K562 (cell line): ENCODE data around the gene LPAR3. TPM values are rescaled to one million over a fixed set of nuclear protein-coding genes. Genes with fewer than 3 reads are reported as not detected.

Source experiments
- COPS2 ChIP-seq: fragments of 450-650 bp; conservative IDR thresholded peaks from 2 replicates; pipeline ENCODE4 v1.6.1; 2016; ENCODE audit warnings: mild to moderate bottlenecking, moderate library complexity
- DDX20 ChIP-seq: fragments of 450-650 bp; IDR thresholded peaks from 2 replicates; pipeline ENCODE4 v1.6.1; 2016; ENCODE audit warnings: missing genetic modification characterization, low read depth, mild to moderate bottlenecking, missing compliant biosample characterization, moderate library complexity
- KDM2B ChIP-seq: fragments of 250-450 bp; sonication (Bioruptor Pico); IDR thresholded peaks from 2 replicates; pipeline ENCODE4 v1.8.0; 2021; ENCODE audit warnings: mild to moderate bottlenecking, moderate library complexity
- PHF20 ChIP-seq: fragments of 450-650 bp; IDR thresholded peaks from 2 replicates; pipeline ENCODE4 v1.6.1; 2018; ENCODE audit not compliant: partially characterized antibody
- RBBP5 ChIP-seq: fragments of 200-600 bp; sonication (generic); IDR thresholded peaks from 2 replicates; pipeline ENCODE4 v1.6.1; 2012; ENCODE audit warnings: borderline replicate concordance, mild to moderate bottlenecking, low read length, control low read depth, inconsistent platforms; ENCODE audit not compliant: insufficient read depth, poor library complexity, severe bottlenecking
- RBM17 ChIP-seq: fragments of 200-400 bp; formaldehyde crosslinking; IDR thresholded peaks from 2 replicates; pipeline ENCODE4 v1.6.1; 2017; ENCODE audit warnings: low read depth, mild to moderate bottlenecking, low read length, borderline replicate concordance
- RBM22 ChIP-seq: fragments of 200-400 bp; formaldehyde crosslinking; IDR thresholded peaks from 2 replicates; pipeline ENCODE4 v1.6.1; 2018; ENCODE audit warnings: low read length, low read depth; ENCODE audit not compliant: poor library complexity, severe bottlenecking
- STAG1 ChIP-seq: sonication (generic); formaldehyde crosslinking; IDR thresholded peaks from 2 replicates; pipeline ENCODE4 v1.5.0; 2020; ENCODE audit warnings: missing genetic modification reagents, borderline replicate concordance
- STAT5B ChIP-seq: fragments of 250-450 bp; sonication (Bioruptor Pico); IDR thresholded peaks from 2 replicates; pipeline ENCODE4 v1.8.0; 2021; ENCODE audit warnings: mild to moderate bottlenecking, inconsistent platforms
- TCFL5 ChIP-seq: fragments of 250-450 bp; sonication (Bioruptor Pico); conservative IDR thresholded peaks from 2 replicates; pipeline ENCODE4 v1.6.1; 2021; ENCODE audit warnings: mild to moderate bottlenecking, moderate library complexity, matching md5 sums
- TOE1 ChIP-seq, 2 experiments: fragments of 450-650 bp in 1 of 2; sonication (generic) in 1 of 2; formaldehyde crosslinking in 1 of 2; IDR thresholded peaks; 2 replicates each; pipeline versions ENCODE4 v1.7.1 to v1.8.0; 2016 to 2022; ENCODE audit warnings: borderline replicate concordance in 2 of 2, mild to moderate bottlenecking in 2 of 2, antibody characterized with exemption in 1 of 2, inconsistent platforms in 1 of 2, low read depth in 1 of 2, missing genetic modification reagents in 1 of 2, moderate library complexity in 1 of 2
- ZBTB7A ChIP-seq: IDR thresholded peaks from 2 replicates; pipeline ENCODE4 v1.6.1; 2011; ENCODE audit warnings: low read depth, mild to moderate bottlenecking, low read length, moderate library complexity, borderline replicate concordance; ENCODE audit not compliant: control insufficient read depth
- ZNF644 ChIP-seq: fragments of 200-800 bp; sonication (Bioruptor generic); IDR thresholded peaks from 2 replicates; pipeline ENCODE4 v1.6.1; 2016; ENCODE audit warnings: low read depth, missing genetic modification characterization, missing compliant biosample characterization
- polyA plus RNA-seq, 8 experiments: library from polyadenylated mRNA; depleted of rRNA in 4 of 8; stranded (reverse) in 5 of 8; unstranded in 3 of 8; fragments of >200 nt; fragmentation: Nextera tagmentation in 2 of 8; fragmentation: Illumina TruSeq in 1 of 8; extraction: Ambion mirVana in 2 of 8; extraction: Trizol in 1 of 8; gene quantifications; 2 replicates each; pipeline versions ENCODE4 v1.2.1 to v1.2.3, GENCODE V29; 2011 to 2014; ENCODE audit warnings: inconsistent platforms in 1 of 8, missing spikeins in 1 of 8
- total RNA-seq, 7 experiments: library from RNA; depleted of rRNA in 6 of 7; stranded (reverse); fragments of >200 nt in 6 of 7; fragmentation: Illumina TruSeq in 2 of 7; extraction: Trizol in 2 of 7; gene quantifications; 2 replicates each; pipeline versions ENCODE4 v1.2.1 to v1.2.3, GENCODE V29; 2011 to 2021; ENCODE audit warnings: low replicate concordance in 1 of 7
- TF ChIP-seq, protein P1 (sequence below), 2 experiments: IDR thresholded peaks in 1 of 2; conservative IDR thresholded peaks in 1 of 2; 2 replicates each; pipeline ENCODE4 v1.6.1; 2016; ENCODE audit warnings: low read depth in 2 of 2, mild to moderate bottlenecking in 1 of 2, missing compliant biosample characterization in 1 of 2, missing genetic modification characterization in 1 of 2, moderate library complexity in 1 of 2
- TF ChIP-seq, protein P2 (sequence below): fragments of 450-650 bp; formaldehyde crosslinking; IDR thresholded peaks from 2 replicates; pipeline ENCODE4 v1.4.0; 2020; ENCODE audit warnings: mild to moderate bottlenecking, moderate library complexity

The LPAR3 gene
- total and polyA plus RNA-seq, 9 of the 15 experiments (the other 6 are each of a cell fraction or from before 2014, with no cell fraction given) = 0.11 TPM; not detected in 8

DNA sequence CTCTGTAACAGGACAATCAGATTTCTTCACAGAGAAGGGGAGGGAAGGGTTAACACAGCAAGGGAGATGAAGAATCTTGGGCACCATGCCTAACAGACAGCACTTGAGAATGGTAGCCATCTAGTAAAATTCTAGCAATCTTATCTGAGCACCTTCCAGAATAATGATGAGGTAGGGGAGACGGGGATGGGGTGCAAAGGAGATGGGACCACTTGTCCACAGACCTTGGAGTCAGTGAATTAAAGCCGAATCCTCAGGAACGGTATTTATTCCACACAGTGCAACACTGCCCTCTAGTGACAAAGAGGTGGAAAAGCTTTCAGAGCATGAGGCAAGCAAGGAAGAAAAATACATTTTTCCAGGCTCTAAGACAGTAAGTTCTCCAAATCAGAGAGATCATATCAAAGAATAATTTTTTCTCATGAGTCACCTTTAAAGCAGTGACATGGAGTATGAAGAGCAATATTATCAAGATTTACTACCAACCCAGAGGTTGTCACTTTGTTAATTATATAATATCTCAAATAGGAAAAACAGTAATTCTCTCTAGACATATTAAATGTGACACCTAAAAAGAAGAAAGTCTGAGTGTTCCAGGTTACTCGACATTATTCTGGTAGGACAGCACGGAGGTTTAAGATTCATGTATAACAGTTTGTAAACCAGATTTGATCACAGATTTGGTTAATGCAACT lies 43.3 kb upstream of the LPAR3 start (continued):
- TF ChIP-seq COPS2 (no peak), TCFL5 (no peak), RBM17 (no peak), ZBTB7A (no peak), PHF20 (no peak), KDM2B (no peak), DDX20 (tag) (no peak), STAT5B (CRISPR knock-in tag) (no peak), TOE1 (IDR thresholded peaks at IDR 0.05; ENCODE audit: borderline replicate concordance) (no peak), TOE1 (CRISPR knock-in tag; IDR thresholded peaks at IDR 0.05; ENCODE audit: borderline replicate concordance, low read depth) (no peak), RBBP5 (no peak), RBM22 (no peak), STAG1 (peak; percentile 68; the same call in 1 of the 2 replicates), ZNF644 (tag) (no peak)
- TF ChIP-seq, protein P1, sequence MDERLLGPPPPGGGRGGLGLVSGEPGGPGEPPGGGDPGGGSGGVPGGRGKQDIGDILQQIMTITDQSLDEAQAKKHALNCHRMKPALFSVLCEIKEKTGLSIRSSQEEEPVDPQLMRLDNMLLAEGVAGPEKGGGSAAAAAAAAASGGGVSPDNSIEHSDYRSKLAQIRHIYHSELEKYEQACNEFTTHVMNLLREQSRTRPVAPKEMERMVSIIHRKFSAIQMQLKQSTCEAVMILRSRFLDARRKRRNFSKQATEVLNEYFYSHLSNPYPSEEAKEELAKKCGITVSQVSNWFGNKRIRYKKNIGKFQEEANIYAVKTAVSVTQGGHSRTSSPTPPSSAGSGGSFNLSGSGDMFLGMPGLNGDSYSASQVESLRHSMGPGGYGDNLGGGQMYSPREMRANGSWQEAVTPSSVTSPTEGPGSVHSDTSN (CRISPR knock-in tag; IDR thresholded peaks at IDR 0.05; ENCODE audit: low read depth) = no peak
- TF ChIP-seq, protein P1 (tag; conservative IDR thresholded peaks at IDR 0.05; ENCODE audit: low read depth) = 0 out of 2 replicates have a peak, but pooled peaks have one; percentile 12
- TF ChIP-seq, protein P2, sequence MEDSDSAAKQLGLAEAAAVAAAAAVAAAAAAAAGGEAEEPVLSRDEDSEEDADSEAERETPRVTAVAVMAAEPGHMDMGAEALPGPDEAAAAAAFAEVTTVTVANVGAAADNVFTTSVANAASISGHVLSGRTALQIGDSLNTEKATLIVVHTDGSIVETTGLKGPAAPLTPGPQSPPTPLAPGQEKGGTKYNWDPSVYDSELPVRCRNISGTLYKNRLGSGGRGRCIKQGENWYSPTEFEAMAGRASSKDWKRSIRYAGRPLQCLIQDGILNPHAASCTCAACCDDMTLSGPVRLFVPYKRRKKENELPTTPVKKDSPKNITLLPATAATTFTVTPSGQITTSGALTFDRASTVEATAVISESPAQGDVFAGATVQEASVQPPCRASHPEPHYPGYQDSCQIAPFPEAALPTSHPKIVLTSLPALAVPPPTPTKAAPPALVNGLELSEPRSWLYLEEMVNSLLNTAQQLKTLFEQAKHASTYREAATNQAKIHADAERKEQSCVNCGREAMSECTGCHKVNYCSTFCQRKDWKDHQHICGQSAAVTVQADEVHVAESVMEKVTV (CRISPR knock-in tag) = peak; percentile 65
